GM19463 (cell line): ENCODE results near the gene CHST11.

Experiments used
- ATAC-seq: cut with Tn5 transposase; IDR thresholded peaks from one replicate; pipeline ENCODE4 v1.9.1; 2021; ENCODE audit warnings: mild to moderate bottlenecking, moderate library complexity; ENCODE audit not compliant: unreplicated experiment

The CHST11 gene

GRCh38 chr12:104479123-104479662 lies 22.4 kb downstream of the CHST11 start:
- ATAC-seq, result no peak

- ATAC-seq, result no peak
Observed at GRCh38 chr12:104480012-104480411, 23.3 kb downstream of the CHST11 start.

- ATAC-seq, result no peak
Observed at GRCh38 chr12:104480826-104481440, 24.2 kb downstream of the CHST11 start.

GRCh38 chr12:104482113-104482512 lies 25.4 kb downstream of the CHST11 start:
- ATAC-seq, result no peak

GRCh38 chr12:104482748-104483147 lies 26.0 kb downstream of the CHST11 start:
- no peak for ATAC-seq

GRCh38 chr12:104484079-104484478 lies 27.3 kb downstream of the CHST11 start:
- ATAC-seq, result no peak

GRCh38 chr12:104485651-104486362 lies 29.1 kb downstream of the CHST11 start:
- ATAC-seq, result no peak

GRCh38 chr12:104486363-104486750 lies 29.6 kb downstream of the CHST11 start:
- no peak for ATAC-seq

- peak; percentile 61 for ATAC-seq
Observed at GRCh38 chr12:104486943-104487819, 30.4 kb downstream of the CHST11 start.

GRCh38 chr12:104488374-104488773 lies 31.6 kb downstream of the CHST11 start:
- no peak for ATAC-seq

GRCh38 chr12:104490186-104490585 lies 33.4 kb downstream of the CHST11 start:
- no peak for ATAC-seq

GRCh38 chr12:104490850-104491249 lies 34.1 kb downstream of the CHST11 start:
- ATAC-seq, result no peak

GRCh38 chr12:104493496-104493895 lies 36.7 kb downstream of the CHST11 start:
- no peak for ATAC-seq

GRCh38 chr12:104494137-104494792 lies 37.5 kb downstream of the CHST11 start:
- ATAC-seq, result peak; percentile 51

- peak; percentile 32 for ATAC-seq
Observed at GRCh38 chr12:104494793-104495158, 38.0 kb downstream of the CHST11 start.

- ATAC-seq, result no peak
Observed at GRCh38 chr12:104495786-104496185, 39.0 kb downstream of the CHST11 start.

- ATAC-seq, result no peak
Observed at GRCh38 chr12:104496336-104496735, 39.6 kb downstream of the CHST11 start.

- ATAC-seq, result no peak
Observed at GRCh38 chr12:104498211-104498801, 41.6 kb downstream of the CHST11 start.

- ATAC-seq, result no peak
Observed at GRCh38 chr12:104499668-104500332, 43.1 kb downstream of the CHST11 start.

GRCh38 chr12:104501115-104501514 lies 44.4 kb downstream of the CHST11 start:
- no peak for ATAC-seq
